A673 (cell line): ENCODE results near the gene KIF26B. TPM values are rescaled to one million over a fixed set of nuclear protein-coding genes. Genes with fewer than 3 reads are reported as not detected.
A peak's percentile ranks its signal among the peaks of the same experiment; 100 is the strongest.

Experiments used
- BruUV-seq: library from RNA; stranded (reverse); fragments of 400-500 nt; replicated peaks from 2 replicates; lab custom pipeline; 2021; lab: Mats Ljungman, UMichigan
- CTCF ChIA-PET: fragments of 300-600 bp; sonication (Branson Sonifier 250); formaldehyde crosslinking; loops from one replicate; lab custom pipeline; 2022; ENCODE audit warnings: antibody characterized with exemption; lab: Charles Lee
- POLR2A ChIA-PET: fragments of 300-600 bp; sonication (Branson Sonifier 250); formaldehyde crosslinking; loops from one replicate; lab custom pipeline; 2022; ENCODE audit warnings: antibody characterized with exemption; ENCODE audit not compliant: low non-redundant PET; lab: Charles Lee
- DNase-seq: peaks from one replicate; pipeline ENCODE4 v3.0.0-alpha.2; 2015; ENCODE audit warnings: low spot score
- H3K27ac ChIP-seq: fragments of 200-600 bp; sonication (generic); 2 replicates; pipeline ENCODE4 v1.5.1; 2016; ENCODE audit warnings: mixed run types, low read depth, mild to moderate bottlenecking, mixed read lengths, antibody characterized with exemption, low read length; ENCODE audit not compliant: poor library complexity, severe bottlenecking
- H3K27me3 ChIP-seq: fragments of 200-600 bp; sonication (generic); replicated peaks from 2 replicates; pipeline ENCODE4 v1.6.1; 2017; ENCODE audit warnings: mixed run types, low read depth, mild to moderate bottlenecking, mixed read lengths, antibody characterized with exemption, low read length; ENCODE audit not compliant: insufficient read depth, poor library complexity
- H3K36me3 ChIP-seq: fragments of 200-600 bp; sonication (generic); 2 replicates; pipeline ENCODE4 v1.6.1; 2016; ENCODE audit warnings: mixed run types, mild to moderate bottlenecking, mixed read lengths, antibody characterized with exemption, low read length; ENCODE audit not compliant: insufficient read depth, poor library complexity, severe bottlenecking
- H3K4me1 ChIP-seq: fragments of 200-600 bp; sonication (generic); 2 replicates; pipeline ENCODE4 v1.6.1; 2017; ENCODE audit warnings: mixed run types, mild to moderate bottlenecking, mixed read lengths, antibody characterized with exemption, low read length; ENCODE audit not compliant: insufficient read depth, poor library complexity, severe bottlenecking
- H3K4me3 ChIP-seq: fragments of 200-600 bp; sonication (generic); 2 replicates; pipeline ENCODE4 v1.5.1; 2016; ENCODE audit warnings: low read depth, mixed run types, mild to moderate bottlenecking, mixed read lengths, low read length; ENCODE audit not compliant: poor library complexity, severe bottlenecking
- H3K9me3 ChIP-seq: fragments of 200-600 bp; sonication (generic); 2 replicates; pipeline ENCODE4 v1.6.1; 2016; ENCODE audit warnings: mixed run types, low read depth, mild to moderate bottlenecking, mixed read lengths, antibody characterized with exemption, low read length; ENCODE audit not compliant: poor library complexity, severe bottlenecking
- EZH2 ChIP-seq: fragments of 200-600 bp; sonication (generic); IDR thresholded peaks from 2 replicates; pipeline ENCODE4 v1.6.1; 2017; ENCODE audit warnings: borderline replicate concordance, low read depth, mild to moderate bottlenecking, mixed read lengths, antibody characterized with exemption, low read length; ENCODE audit not compliant: poor library complexity, severe bottlenecking
- intact Hi-C: fragments of 100-400 bp; cut with micrococcal nuclease; formaldehyde crosslinking; loops from one replicate; pipeline ENCODE4 v1.10.0; 2022; ENCODE audit not compliant: unreplicated experiment
- total RNA-seq: library from RNA; stranded (reverse); gene quantifications from 2 replicates; pipeline ENCODE4 v1.2.3, GENCODE V29; 2021
- TF ChIP-seq, protein P1 (sequence below): fragments of 300-800, 200-600 bp; sonication (generic); conservative IDR thresholded peaks from 2 replicates; pipeline ENCODE4 v1.5.1; 2017; ENCODE audit warnings: low read depth, mild to moderate bottlenecking, antibody characterized with exemption, low read length, moderate library complexity, mixed read lengths

The KIF26B gene
- total RNA-seq, 1 experiment from 2014 or later, result not detected

DNA sequence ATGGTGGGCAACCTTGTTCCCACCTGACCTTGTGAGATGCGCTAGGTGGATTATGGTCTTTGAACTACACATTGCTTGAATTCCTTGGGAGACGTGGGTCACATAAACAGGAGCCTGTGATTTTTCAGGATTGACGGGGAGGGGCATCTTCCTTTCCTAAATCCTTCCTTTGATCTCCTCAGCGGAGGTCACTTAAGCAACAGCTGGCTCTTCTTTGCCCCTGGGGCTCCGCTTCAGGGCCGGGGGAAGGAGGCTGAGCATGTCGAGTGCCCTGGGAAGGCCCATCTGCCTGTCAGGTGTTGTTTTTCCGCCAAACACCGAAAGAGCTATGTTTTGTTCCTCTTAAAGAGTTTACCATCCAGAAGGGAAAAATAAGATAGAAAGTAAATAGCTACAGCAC is 40.6 kb downstream of the KIF26B start:
- intact Hi-C loops, result no loop called here
- CTCF ChIA-PET, result no interaction called here

DNA sequence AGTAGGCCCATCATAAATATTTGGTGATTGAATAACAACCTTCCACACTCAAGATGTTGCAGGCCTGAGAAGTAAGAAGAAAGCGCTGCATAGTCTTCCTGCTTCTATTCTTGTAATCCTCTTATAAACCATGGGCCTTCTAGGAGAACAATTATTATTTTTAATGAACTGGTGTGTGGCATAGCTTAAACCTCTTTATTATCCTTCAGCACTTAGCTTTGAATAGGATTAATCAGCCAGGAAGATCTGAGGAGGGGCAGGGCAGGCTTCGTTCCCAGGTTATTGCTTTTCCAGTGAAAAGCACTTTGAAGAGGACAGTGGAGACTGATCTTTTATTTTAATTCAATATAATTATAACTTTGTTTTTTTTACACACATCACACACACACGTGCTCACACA is 42.3 kb downstream of the KIF26B start:
- Histone ChIP-seq H3K9me3 (no peaks in the 10 kb centered on the region), H3K4me1 (no peaks in the 10 kb centered on the region), H3K4me3 (no peak overlapping the region), H3K36me3 (no peaks in the 10 kb centered on the region), H3K27me3 (peaks cover 10% of the 10 kb centered on the region), H3K27ac (no peak overlapping the region)
- no peak for DNase-seq
- no peak for TF ChIP-seq EZH2
- TF ChIP-seq, protein P1, sequence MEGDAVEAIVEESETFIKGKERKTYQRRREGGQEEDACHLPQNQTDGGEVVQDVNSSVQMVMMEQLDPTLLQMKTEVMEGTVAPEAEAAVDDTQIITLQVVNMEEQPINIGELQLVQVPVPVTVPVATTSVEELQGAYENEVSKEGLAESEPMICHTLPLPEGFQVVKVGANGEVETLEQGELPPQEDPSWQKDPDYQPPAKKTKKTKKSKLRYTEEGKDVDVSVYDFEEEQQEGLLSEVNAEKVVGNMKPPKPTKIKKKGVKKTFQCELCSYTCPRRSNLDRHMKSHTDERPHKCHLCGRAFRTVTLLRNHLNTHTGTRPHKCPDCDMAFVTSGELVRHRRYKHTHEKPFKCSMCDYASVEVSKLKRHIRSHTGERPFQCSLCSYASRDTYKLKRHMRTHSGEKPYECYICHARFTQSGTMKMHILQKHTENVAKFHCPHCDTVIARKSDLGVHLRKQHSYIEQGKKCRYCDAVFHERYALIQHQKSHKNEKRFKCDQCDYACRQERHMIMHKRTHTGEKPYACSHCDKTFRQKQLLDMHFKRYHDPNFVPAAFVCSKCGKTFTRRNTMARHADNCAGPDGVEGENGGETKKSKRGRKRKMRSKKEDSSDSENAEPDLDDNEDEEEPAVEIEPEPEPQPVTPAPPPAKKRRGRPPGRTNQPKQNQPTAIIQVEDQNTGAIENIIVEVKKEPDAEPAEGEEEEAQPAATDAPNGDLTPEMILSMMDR, result no peak
- CTCF ChIA-PET, result no interaction called here
- intact Hi-C loops, result no loop called here
- POLR2A ChIA-PET, result no interaction called here
- BruUV-seq, result no TSS peak

More for the DNA sequence above, 40.6 kb downstream of the KIF26B start:
- Histone ChIP-seq H3K36me3 (no peaks in the 10 kb centered on the region), H3K27me3 (peaks cover 10% of the 10 kb centered on the region), H3K9me3 (no peaks in the 10 kb centered on the region), H3K4me1 (no peaks in the 10 kb centered on the region), H3K27ac (no peak overlapping the region), H3K4me3 (no peak overlapping the region)
- no peak for TF ChIP-seq EZH2
- TF ChIP-seq, protein P1, result no peak
- DNase-seq, result no peak
- POLR2A ChIA-PET, result interaction anchor here (1.2 kb wide), 1 partner anchor 1461 kb away, joined by 3 read pairs; no protein-coding TSS in a partner anchor
- BruUV-seq, result no TSS peak

DNA sequence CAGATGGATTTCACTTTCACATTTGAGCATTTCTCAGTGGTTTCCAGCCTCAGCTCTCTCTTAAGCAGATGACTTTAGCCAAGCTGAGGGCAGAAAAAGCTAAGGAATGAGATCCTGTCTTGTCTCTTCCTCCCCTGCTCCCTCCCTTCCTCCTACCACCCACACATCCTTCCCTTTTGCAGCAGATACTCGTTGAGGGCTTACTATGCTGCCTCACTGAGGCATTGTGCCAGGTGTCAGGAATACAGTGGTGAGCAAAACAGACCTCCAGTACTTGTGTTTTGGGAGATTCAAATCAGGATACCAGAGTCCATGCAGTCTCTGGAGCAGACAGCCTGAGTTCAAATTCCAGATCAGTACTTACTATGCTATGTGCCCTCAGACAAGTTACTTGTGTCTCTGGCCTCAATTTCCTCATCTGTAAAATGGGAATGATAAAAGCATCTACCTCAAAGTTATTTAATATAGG is 43.2 kb downstream of the KIF26B start:
- Histone ChIP-seq H3K36me3 (no peaks in the 10 kb centered on the region), H3K4me3 (no peak overlapping the region), H3K9me3 (no peaks in the 10 kb centered on the region), H3K27ac (no peak overlapping the region), H3K4me1 (no peaks in the 10 kb centered on the region), H3K27me3 (peaks cover 10% of the 10 kb centered on the region)
- TF ChIP-seq, protein P1, result no peak
- no peak for TF ChIP-seq EZH2
- peak; percentile 3 for DNase-seq
- intact Hi-C loops, result no loop called here
- CTCF ChIA-PET, result no interaction called here
- no TSS peak for BruUV-seq
- POLR2A ChIA-PET, result no interaction called here
